RCC 7860 (cell line): Measurements from ENCODE around the gene CENPM.
A peak's percentile ranks its signal among the peaks of the same experiment; 100 is the strongest.
"Not testable (repeated sequence)": the region's sequence is repeated elsewhere in the genome, so short reads cannot be mapped to it uniquely, and the experiment has no call there.

ENCODE experiments used
- DNase-seq: peaks from one replicate; pipeline ENCODE4 v3.0.0-alpha.2; 2015; ENCODE audit warnings: low spot score
- FAIRE-seq: peaks from 2 replicates; lab custom pipeline; 2012; peaks lifted over from hg19 to GRCh38; lab: Jason Lieb, UNC

Gene CENPM

DNA sequence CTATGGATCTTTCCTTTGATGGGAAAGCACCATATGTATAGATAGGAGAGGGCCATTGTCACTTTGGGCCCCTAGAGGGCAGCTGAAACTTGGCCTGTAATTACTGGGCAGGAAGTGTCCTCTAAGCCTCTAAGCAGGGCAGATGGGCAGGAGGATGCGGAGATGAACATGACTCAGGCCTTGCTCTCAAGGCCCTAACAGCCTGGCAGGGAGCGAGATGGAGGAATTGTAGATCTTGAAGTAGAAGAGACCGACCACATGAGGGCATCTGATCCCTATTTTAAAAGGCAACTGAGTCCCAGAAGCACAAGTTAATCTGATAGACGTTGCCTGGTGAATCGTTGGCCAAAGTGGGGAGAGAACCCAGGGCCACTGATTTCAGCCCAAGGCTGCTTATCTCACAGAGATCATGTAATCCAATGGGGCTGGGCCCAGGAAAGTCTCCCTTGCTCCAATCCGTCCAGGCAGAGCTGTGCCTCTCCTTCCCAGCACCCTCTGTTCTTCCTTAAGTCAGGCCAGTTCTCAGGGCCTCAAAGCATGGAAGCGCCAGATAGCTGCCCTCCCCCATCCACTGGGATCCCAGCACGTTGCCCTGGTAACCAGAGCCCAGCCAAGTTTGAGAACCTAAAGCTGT is 19.8 kb upstream of the CENPM start:
- FAIRE-seq = peak; percentile 73
- peak; percentile 85 for DNase-seq

DNA sequence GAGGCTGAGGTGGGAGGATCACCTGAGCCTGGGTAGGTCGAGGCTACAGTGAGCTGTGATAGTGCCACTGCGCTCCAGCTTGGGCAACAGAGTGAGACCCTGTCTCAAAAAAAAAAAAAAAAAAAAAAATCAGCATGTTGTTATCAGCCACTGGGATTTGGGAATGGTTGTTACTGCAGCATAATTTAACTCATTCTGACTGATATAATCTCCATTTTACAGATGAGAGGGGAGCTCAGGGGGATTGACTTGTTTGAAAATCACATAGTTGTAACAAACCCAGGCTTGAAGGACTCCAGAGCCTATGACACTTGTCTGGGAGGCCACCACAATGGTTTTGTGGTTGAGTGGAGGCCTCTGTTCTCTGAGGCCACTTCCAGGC is 19.3 kb upstream of the CENPM start:
- FAIRE-seq (no peak), DNase-seq (no peak)

DNA sequence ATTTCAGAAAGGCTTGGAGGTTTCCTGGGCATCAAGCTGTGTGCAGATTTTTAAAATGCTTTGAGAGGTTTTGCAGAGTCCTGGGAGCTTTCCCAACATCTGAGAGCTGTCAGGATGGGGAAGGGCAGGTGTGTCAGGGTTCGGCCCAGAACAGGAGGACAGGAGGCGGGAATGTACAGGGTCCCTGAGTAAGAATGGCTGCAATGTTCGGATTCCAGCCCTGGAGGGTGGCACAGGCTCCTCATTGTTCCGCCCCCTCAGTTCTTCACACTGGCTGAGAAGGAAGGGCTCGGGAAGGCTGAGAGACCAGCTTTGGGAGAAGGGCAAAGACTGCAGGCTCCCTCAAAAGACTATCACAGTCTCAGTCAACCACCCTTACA is 17.1 kb upstream of the CENPM start:
- DNase-seq (no peak), FAIRE-seq (no peak)

DNA sequence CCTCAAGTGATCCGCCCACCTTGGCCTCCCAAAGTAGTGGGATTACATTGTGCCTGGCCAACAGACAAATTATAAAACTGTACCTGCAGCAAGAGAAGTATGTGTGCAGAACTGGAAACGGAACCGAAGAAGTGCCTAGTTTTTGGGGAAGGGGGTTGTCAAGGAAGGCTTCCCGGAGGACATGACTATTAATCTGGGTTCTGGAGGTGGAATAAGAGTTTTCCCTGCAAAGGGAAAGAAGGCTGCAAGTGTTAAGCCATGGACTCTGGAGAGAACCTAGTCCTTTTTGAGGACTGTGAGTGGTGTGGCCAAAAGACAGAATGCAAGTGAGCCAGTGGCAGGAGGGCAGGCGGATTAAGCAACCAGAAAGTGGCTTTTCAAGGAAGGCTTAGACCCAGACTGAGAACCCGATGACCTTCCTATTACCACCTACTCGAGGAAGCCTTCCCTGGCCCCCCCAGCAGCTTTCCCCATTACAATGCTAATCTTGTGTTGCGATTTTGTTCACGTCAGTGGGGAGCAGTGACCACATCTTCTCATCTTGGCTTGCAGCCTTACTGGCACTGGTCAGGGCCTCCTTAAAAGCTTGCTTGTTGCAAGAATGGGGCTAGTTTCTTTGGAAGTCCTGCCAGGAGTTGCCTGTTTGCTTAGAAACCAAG is 16.6 kb upstream of the CENPM start:
- FAIRE-seq = no peak
- DNase-seq = no peak

DNA sequence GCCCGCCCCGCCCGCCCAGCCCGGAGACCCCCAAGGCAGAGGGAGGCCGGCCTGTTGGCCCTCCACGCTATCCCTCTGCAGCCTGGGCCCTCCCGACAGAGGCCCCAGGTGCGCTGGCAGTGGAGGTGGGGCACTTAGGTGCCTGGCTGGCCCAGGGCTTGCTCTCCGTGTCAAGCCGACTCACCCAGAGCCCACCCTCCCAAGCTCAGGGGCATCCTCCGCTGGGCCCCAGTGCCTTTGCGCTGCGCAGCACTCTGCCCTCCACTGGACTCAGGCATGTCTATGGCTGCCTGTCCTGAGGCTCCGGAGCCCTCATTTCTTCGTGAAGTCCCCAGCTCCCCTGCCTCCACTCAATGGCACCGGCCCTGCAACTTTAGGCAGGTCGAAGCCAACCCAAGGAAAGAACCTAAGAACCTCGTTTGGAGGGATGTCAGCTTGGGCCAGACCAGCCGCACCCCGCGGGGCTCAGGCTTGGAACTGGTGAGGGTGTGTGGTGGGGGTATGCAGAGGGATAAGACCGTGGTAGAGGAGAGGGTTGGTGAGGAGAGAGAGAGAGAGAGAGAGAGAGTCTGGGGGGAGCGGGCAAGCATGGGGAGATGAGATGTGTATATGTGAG is 11.1 kb upstream of the CENPM start:
- no peak for DNase-seq
- FAIRE-seq = no peak

DNA sequence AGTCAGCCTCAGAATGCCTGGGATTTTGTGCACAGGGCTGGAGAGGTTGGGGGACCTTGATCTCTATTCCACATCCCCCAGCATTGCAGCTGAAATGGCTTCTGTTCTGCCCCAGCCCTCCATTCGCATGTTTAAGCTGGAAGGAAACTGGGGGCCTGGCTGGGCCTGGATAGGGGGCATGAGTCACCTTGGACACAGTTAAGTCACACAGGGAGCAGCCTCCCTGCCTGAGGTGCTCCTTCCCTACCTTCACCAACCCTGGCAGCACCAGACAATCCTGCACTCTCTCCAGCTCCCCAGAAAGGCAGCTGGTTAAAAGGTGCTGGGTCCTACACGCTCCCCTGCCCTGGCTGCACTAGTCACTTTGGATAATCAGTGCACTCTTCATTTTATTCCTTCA is 5.8 kb upstream of the CENPM start:
- DNase-seq = no peak

DNA sequence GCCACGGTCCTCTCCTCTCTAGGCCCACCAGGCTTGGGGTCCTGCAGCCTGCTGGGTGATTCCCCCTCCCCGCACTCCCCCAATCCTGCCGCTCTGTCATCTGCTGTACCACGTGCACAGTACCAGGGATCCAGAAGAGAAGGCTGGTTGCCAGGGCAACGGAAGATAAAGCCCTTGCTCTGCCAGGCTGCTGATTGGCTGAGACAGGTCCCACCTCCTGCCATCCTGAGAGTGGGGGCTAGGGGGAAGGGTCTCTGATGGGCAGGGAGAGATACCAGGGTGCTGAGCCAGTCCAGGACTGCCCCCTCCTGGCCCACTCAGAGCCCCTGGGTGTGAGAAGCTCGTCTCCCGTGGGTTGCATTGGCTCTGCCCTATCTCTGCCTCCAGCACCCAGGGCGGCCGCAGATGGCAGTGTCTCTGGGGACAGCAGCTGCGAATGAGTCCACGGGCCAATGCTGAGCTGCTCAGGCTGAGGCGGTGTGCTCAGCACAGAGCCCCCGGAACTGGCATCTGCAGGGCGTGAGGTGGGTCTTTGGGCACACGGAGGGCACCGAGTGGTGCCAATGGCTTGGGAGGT is 5.0 kb upstream of the CENPM start, which contains the start of gene SMIM45:
TSS of gene SMIM45 (plus strand) at position 253 of the 577 bp plus-strand sequence.
- FAIRE-seq = no peak

More for the DNA sequence above, 5.8 kb upstream of the CENPM start:
- FAIRE-seq = no peak

DNA sequence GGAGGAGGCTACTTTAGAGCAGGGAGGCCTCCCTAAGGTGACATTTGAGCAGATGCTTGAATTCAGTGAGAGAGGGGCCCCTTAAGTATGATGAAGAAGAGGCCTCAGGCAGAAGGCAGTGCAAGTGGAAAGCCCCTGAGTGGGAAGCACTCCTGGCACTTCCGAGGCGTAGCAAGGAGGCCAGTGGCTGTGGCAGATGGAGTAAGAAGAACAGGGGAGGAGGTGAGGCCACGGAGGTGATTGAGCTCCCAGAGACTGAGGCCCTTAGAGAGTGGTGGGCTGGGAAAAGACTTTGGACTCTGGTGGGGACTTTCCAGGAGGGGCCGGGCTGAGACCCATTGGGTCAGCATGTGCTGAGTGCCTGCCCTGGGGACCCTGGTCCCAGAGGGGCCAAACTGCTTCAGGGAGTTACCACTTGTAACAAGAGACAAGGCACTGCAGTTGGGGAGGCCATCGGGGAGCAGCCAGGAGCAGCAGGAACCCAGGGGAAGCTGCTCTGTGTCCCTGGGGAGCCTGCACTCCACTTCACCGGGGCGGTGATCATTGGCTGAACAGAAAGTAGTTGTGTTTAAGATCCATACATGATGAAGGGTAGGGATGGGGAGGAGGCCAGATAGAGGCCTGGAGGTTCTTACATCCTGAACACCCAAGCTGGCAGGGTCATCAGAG is 2.5 kb upstream of the CENPM start:
- no peak for DNase-seq
- no peak for FAIRE-seq

More for the DNA sequence above, 5.0 kb upstream of the CENPM start, which contains the start of gene SMIM45:
- no peak for DNase-seq

DNA sequence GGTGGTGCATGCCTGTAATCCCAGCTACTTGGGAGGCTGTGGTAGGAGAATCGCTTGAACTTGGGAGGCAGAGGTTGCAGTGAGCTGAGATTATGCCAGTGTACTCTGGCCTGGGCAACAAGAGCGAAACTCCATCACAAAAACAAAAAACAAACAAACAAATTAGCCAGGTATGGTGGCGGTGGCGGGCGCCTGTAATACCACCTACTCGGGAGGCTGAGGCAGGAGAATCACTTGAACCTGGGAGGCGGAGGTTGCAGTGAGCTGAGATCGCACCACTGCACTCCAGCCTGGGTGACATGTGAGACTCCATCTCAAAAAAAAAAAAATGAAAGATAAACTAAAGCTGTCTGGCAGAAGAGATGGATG is 2.0 kb upstream of the CENPM start:
- not testable (repeated sequence) for DNase-seq, FAIRE-seq

DNA sequence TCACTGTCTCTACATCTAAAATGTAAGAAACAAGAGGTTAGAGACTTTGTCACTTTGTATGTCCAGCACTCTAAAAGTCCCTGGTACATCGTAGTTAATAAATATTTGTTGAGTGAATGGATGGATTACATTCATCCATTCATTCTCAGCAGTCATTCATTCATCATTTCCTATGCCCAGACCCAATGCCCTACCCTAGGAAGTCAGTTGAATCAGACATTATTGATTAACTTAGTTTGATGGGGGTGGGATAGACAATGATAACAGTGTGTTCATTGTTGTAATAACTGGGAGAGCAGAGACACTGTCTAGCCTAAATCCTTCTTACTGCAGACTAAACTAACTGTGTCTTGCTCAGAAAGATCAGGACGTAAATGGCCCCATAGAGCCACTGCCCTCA is 1.2 kb upstream of the CENPM start:
- DNase-seq (no peak), FAIRE-seq (no peak)

DNA sequence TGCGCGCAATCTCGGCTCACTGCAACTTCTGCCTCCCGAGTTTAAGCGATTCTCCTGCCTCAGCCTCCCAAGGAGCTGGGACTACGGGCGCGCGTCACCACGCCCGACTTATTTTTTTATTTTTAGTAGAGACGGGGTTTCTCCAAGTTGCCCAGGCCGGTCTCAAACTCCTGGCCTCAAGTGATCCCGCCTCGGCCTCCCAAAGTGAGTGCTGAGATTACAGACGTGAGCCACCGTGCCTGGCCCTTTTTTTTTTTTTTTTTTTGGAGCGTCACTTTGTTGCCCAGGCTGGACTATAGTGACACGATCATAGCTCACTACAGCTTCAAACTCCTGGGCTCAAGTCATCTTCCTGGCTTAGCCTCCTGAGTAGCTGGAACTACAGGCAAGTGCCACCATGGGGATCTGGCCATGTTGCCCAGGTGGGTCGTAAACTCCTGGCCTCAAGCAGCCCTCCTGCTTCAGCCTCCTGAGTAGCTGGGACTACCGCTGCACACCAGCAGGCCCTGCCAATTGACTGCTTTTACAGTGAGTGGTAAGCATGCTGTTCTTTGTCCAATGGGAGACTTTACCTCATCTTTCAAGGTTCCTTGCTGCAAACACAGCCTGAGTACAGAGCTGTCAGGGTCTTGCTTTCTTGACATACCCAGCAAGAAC is 600 bp upstream of the CENPM start:
- FAIRE-seq (no peak), DNase-seq (no peak)

DNA sequence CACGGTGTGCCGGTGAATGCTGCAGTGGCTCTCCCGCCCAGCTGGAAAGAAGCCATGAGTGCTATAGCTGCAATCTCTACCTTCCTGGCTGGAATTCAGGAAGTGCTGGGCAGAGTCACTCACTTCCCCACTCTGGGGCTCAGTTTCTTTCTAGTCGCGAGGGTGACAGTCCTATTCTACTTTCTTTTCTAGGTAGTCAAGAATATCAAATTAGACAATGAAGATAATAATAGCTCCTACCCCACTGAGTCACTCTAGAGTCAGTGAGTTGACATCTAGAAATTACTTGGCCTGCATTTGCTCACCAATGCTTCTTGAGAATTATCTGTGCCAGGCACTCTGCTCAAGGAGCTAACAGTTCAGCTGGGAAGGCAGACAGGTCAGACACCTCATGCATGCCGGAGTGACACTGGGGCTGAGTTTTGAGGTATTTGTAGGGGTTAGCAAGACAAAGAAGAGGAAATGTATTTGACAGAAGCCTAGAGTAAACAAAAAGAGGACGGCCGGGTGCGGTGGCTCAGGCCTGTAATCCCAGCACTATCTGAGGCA is 3.2 kb downstream of the CENPM start:
- DNase-seq (peak; percentile 36), FAIRE-seq (no peak)

DNA sequence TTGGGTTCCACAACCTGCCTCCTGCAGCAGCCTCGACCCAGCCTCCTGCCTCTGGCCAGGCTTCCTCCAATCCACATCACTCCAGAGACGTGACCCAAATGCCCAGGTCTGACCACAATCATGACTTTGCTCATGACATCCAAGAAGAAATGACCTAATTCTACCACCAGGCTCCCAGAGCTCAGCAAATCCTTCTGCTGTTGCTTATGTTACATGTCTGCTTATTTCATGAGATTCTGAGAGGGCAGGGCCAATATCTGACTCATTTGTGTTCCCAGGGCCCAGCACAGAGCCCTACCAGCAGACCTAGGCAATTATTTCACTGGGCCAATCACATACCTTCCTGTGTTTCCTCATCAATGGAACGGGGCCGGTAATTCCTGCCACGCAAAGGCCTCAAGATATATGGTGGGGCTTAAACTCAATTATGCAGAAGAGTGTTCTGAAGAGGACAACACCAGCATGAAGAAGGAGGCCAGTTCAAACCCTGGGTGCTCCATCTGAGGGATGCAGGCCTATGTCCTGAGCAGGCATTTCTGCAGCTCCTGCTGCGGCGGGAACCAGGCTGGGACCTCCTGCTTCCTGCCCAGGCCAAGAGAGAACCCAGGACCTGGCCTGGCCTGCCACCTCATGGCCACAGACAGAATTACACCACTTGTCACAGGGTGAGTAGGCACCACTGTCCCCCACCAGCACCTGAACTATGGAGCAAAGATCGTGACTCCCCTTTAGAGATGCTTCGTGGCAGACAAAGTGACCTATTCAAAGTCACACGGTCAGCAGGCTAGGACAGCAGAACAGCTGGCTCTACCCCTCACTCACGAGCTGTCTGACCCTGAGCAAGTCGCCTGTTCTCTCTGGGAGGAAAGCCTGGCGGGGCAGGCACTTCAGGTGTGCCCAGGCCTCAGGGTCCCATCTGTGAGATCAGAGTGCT is 5.9 kb downstream of the CENPM start:
- peak; percentile 81 for DNase-seq
- FAIRE-seq = peak; percentile 64

DNA sequence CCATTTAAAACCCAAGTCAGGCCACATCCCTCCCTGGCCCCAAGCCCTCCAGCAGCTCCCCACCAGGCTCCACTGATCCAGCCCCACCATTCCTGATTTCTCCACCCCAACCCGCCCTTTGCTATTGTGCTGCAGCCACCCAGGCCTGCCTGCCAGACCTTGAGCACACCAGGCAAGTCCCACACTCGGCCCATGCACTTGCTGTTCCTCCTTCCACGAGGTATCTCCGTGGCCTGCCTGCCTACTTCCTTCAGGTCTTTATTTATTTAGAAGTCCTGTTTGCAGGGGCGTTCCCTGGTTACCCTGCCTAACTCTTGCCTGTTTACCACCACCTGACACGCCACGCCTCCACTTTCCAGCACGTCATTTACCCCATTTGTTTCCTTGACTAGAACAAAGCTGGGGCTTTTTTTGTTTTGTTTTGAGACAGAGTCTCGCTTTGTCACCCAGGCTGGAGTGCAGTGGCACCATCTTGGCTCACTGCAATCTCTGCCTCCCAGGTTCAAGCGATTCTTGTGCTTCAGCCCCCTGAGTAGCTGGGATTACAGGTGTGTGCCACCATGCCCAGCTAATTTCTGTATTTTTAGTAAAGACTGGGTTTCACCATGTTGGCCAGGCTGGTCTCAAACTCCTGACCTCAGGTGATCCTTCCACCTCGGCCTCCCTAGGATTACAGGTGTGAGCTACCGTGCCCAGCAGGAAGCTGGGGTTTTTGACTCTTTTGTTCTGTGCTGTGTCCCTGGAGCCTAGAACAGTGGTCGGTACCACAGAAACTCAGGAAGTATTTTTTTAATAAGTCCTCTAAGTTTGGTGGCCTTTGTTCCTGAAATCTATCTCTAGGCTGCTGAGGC is 6.7 kb downstream of the CENPM start:
- FAIRE-seq = no peak
- no peak for DNase-seq

DNA sequence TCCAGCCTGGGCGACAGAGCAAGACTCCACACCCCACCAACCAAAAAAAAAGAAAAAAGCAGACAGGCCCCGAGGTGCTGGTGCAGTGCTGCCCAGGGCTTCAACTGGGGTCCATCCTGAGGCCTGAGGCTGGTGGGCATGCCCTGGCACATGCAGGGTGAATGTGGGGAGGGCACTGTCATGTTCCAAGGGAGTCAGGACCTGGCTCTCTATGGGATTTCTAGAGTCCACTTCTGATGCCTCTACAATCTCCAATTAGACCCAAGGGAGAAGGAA is 10.1 kb downstream of the CENPM start:
- FAIRE-seq (no peak), DNase-seq (no peak)

DNA sequence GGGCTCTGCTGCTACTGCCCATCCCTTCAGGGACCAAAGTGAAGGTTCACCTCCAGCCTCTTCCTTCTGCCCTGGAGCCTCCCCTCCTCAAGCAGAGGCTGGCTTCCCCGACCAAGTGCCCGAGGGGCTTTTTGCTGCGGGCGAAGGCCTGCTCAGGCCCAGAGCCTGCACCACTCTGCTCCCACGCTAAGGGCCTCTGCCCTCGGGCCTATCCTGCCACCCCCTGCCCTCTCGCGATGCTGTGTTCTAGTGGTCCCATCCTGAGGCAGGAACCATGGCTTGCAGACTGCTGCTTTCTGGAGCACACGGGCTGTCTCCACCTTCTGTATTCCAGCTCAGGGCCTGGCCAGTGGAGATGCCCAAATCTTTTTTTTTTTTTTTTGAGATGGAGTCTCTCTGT is 11.4 kb downstream of the CENPM start:
- no peak for DNase-seq
- FAIRE-seq = no peak

DNA sequence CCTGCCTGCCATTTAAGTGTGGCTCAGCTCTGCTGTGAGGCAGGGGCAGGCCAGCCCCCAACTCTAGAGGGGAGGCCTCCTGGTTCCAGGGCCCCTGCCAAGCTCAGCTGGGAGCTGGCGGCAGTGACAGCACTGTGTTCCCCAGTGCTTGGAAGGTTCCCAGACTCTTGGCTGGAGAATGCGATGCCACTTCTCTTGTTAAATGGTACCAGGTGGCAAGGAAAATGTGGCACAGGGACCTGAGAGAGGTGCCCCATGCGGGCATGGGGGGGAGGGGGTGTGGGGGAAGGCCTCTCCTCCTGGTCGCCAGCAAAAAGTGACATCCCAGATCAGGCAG is 12.0 kb downstream of the CENPM start:
- DNase-seq (no peak), FAIRE-seq (no peak)

DNA sequence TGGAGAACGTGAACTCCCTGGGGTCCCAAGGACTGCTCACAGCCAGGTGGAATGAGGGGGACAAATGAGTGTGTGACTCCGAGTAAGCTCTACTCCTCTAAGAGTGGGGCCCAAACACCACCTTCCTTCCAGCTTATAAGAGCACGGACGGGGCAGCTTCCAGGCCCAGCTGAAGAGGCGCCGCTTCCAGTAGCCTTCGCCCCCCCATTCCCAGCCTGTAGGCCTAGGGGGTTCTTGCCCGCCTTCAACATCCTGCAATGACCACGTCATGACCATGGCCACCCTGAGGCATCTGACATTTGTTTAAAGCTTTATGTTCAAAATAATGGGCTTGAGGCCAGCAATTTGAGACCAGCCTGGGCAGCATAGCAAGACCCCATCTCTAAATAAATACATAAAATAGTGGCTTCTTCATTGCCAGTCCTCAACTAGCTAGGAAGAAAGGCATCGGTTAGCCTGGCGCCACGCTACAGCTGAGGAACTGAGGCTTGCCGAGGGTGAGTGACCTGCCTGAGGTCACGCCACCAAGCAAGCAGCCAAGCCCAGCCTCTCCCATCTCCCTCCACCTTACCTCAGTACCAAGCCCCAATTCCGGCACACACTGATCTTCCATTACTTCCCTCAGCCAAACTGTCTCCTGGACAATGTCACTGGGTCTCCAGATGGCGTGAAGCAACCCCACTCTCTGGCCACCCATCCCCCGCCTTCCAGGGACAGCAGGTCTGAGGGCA is 12.5 kb downstream of the CENPM start:
- DNase-seq (no peak), FAIRE-seq (no peak)
